GM19438 (cell line): Measurements from ENCODE around the gene FGD4.

Experiments used
- ATAC-seq: cut with Tn5 transposase; IDR thresholded peaks from one replicate; pipeline ENCODE4 v1.9.1; 2021; ENCODE audit warnings: low read depth; ENCODE audit not compliant: unreplicated experiment

The FGD4 gene

DNA sequence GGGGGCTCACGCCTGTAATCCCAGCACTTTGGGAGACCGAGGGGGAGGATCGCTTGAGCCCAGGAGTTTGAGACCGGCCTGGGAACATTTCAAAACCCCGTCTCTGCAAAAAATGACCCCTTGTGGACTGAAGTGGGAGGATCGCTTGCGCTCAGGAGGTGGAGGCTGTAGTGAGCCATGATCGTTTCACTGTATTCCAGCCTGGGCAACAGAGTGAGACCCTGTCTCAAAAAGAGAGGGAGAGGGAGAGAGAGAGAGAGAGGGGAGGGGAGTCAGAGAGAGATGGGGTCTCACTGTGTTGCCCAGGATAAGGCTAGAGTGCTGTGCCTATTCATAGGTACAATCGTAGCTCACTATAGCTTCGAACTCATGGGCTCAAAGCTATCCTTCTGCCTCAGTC, 2.8 kb downstream of the FGD4 start:
- no peak for ATAC-seq

DNA sequence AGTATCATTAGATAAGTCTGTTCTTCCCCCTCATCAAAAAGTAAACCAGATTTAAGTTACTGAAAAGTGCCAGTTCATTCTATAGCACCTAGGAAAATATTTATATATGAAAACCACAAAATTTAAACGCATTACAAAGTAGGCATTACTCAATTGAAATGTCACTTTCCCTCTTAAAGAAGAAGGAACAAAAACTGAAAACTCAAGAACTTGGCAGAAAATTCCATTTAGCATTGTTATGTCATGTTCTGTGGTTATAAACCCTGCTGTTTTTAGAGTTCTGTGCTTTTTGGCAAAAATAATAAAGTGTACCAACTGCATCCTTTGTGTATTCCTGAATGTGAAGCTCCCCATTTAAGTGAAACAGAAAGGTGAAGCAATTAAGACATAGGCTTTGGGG, 3.6 kb downstream of the FGD4 start:
- no peak for ATAC-seq

DNA sequence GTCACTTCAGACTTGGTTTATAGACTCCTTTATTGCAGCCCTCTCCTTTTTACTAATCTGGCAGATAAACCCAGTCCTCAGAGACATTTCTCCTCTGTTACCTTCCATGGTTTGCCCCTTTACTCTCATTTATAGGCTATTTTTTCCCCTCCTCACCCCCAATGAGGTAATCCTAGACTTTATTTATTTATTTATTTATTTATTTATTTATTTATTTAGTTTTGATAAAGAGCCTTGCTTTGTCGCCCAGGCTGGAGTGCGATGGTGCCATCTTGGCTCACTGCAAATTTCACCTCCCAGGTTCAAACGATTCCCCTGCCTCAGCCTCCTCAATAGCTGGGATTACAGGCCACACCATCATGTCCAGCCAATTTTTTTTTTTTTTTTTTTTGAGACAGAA, 8.4 kb downstream of the FGD4 start:
- ATAC-seq, result no peak

DNA sequence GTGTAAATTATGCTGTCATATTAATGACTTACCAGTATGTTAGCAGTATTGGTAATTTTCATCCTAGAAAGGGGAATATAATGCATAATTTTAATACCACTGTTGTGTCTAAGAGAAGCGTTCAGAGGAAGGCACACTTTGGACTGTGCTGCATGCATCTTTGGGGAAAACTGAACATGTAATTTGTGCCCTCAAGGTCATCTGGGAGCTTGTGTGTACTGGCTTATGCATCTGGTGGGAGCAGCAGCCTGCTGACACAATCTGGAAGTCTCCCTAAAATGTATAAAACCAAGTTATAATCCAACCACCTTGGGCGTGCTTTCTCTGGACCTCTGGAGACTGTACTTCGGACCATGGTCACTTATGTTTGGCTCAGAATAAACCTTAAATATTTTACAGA, 14.1 kb downstream of the FGD4 start:
- ATAC-seq, result no peak

DNA sequence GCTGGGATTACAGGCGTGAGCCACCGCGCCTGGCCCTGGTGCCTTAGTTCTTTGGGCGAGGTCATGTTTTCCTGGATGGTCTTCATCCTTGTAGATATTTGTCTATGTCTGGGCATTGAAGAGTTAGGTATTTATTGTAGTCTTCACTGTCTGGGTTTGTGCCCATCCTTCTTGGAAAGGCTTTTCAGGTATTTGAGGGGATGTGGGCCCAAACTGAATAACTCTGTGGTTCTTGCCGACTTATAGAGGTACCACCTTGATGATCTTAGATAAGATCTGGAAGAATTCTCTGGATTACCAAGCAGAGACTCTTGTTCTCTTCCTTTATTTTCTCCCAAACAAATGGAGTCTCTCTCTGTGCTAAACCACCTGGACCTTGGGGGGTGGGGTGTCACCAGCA, 18.9 kb downstream of the FGD4 start:
- no peak for ATAC-seq

DNA sequence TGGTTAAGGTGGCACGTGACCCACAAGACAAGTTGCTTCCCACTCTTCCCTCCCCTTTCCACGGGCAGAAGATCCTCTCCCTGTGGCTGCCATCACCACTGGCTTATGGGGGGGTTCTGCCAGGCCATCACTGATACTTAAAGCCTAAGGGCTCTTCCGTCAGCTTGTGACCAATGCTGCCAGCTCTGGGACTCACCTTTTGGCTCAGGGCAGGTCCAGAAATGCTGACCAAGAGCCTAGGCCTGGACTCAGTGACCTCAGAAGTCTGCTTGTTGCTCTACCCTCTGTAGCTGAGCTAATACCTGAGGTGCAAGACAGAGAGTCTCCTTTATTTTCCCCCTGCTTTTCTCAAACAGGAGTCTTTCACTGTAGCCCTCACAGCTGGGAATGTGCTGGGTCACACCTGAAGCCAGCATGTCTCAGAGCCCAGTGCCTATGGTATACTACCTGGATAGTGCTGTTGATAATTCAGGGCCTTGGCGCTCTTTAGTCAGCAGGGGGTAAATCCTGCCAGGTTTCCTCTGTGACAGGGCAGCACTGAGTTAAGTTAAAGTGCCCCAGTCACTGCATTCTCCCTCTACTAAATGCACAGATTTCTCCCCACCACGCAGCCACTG, 19.7 kb downstream of the FGD4 start:
- no peak for ATAC-seq

DNA sequence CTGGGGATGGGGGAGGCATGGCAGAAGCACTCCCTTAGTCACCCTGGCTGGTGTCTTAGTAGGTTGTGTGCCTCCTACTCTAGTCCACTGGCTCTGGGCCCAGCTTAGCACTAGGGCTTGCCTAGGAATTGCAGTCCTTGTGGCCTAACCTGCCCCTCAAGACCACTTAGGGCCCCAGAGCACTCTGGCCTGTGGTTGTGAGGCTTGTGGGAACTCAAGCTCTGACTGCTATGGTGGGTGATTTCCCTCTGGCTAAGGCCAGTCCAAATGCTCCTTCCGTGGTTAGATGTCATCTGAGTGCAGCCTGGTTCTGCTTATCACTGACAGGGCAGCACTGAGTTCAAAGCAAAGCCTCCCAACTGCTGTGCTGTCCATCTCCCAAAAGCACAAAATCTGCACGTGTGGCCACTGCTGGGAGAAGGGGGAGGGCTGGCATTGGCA, 20.2 kb downstream of the FGD4 start:
- no peak for ATAC-seq

DNA sequence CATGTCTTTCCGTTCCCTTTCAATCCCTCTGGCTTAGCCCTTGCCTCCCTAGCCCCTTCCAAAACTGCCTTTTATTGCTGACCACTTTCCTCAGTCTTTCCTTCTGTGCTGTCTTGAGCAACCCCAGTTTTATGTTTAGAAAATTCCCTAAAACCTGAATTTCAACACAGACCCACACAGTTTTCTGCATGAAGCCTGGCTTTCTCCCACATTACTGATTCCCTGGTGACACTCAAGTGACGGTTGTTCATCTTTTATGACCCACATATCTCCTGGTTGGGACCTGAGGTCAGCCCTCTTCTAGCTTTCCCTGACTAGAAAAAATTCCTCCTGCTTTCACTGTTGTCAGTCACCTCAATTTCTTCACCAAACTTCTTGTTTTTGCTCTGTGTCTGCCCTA, 21.0 kb downstream of the FGD4 start:
- ATAC-seq, result no peak

DNA sequence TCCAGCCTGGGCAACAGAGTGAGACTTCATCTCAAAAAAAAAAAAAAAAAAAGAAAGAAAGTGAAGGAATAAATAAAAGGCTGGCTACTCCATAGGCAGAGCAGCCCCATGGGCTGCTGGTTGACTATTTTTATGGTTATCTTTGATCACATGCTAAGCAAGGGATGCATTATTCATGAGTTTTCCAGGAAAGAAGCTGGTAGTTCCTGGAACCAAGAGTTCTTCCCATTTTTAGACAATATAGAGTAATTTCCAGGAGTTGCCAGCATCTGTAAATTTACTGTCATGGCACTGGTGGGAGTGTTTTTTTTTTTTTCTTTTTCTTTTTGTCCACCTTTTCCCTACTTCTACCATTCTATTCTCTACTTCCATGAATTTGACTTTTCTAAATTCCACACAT, 24.2 kb downstream of the FGD4 start:
- ATAC-seq, result no peak

DNA sequence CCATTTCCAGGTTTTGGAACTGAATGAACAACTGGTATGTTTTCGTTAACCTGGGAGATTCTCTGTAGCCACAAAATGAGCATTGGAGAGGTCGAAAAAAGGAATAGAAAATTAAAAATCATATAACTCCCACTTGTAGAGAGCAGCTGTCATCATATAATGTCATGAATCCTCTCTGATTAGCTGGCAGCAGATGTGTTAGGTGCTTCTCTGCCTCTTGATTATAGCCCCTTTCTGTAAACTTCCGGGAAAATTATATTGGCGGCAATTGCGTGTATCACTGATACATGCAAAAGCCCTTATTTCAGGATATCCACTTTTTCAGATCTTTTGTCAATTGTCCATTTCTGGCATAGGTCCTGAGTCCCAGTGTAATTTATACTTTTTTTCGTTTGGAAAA, 31.7 kb downstream of the FGD4 start:
- no peak for ATAC-seq

DNA sequence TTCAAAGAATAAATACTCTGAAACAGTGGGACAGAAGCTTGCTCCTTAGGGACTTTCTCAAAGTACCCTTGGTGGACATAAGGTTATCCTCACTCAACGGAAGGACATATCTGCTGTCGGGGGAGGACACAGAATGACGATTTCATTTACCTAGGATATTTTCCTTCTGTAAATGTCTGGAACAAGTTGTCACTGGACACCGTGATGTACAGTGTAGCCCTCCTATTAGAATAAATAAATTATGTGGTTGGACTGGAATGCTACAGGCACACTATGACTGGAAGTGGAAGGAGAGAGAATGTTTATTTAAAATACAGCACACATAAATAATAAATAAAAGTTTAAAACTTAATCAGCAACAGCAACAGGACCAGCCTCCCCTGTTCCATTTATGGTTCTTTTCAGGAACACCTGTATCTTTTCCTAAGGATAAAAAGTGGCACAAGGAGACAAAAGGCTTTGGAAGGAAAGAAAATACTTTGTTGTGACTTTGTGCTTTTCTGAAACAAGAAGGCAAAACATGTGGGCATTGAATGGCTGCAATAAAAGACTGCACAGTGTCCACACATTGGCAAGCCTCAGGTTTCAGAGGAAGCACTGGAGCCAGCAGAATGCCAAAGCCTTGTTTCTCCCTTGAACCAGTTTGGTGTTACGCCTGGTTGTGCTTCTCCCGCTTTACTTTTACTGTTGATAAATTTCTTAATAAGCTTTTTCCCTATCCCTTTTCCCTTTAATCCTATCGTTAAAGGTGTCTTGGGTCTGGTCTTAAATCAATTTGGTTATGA, 36.8 kb downstream of the FGD4 start:
- ATAC-seq, result no peak

DNA sequence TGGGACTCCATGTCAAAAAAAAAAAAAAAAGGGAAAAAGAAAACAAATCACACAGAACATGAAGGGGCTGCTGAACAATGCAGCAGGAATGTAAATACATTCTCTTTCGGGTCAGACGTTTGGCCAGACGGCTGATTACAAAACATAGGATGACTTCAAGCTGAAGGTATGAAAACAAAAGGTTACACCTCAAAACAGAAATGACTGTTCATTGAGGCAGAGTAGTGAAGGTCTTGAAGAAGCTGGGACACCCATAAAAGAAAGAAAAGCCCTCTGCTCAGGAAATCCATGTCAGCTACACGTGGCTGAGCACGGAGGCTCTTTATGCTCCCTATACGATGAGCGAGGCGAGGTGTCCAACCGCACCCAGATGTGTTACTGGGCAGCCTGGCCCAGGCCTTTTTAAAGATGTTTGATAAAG, 37.7 kb downstream of the FGD4 start:
- ATAC-seq, result no peak

DNA sequence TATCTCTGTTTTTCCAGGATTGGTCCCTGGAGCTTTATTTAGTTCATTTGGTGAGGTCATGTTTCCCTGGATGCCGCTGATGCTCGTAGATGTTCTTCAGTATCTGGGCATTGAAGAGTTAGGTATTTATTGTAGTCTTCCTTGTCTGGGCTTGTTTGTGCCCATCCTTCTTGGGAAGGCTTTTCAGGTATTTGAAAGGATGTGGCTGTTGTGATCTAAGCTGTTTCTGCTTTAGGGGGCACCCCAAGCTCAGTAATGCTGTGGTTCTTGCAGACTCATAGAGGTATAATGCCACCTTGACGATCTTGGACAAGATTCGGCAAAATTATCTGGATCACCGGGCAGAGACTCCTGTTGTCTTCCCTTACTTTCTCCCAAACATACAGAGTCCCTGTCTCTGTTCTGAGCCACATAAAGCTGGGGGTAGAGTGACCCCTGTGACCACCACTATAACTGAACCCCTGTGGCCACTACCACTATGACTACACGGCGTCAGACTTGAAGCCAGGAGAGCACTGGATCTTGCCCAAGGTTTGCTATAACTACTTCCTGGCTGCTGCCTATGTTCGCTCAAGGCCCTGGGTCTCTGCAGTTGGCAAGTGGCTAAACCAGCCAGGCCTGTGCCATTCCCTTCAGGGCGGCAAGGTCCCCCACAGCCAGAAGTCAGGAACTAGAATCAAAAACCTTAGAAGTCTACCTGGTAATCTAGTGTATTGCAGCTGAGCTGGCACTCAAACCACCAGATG, 40.9 kb downstream of the FGD4 start:
- ATAC-seq, result no peak

DNA sequence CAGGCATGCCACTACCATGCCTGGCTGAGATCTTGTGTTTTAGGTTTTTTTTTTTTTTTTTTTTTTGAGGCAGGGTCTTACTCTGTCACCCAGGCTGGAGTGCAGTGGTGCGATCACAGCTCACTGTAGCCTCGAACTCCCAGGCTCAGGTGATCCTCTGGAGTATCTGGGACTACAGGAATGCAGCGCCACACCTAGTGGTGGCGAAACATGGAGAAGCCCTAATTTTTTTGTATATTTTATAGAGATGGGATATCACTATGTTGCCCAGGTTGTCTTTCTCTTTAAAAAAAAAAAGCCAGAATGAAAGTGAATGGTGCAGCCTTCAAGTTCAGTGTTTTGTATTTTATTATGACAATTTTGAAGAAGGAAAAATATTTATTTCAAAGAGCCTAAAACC, 44.1 kb downstream of the FGD4 start:
- no peak for ATAC-seq

DNA sequence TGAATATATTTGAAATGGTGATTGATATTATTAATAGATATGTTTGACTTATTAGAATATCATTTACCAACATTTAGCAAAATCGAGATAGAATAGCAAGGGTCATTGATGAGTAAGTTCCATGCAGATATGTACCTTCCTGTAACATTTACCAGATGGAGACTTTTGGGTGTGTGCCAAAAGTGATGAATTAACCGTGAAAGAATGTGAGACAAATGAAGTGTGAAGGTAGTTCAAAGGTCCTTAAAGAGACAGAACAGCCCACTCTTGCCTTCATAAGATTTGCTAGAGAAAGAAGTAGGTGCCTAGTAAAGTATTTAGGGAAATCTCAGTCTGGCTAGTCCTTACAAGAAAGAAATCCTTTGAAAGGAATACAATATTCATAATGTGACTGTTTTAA, 45.5 kb downstream of the FGD4 start:
- no peak for ATAC-seq

DNA sequence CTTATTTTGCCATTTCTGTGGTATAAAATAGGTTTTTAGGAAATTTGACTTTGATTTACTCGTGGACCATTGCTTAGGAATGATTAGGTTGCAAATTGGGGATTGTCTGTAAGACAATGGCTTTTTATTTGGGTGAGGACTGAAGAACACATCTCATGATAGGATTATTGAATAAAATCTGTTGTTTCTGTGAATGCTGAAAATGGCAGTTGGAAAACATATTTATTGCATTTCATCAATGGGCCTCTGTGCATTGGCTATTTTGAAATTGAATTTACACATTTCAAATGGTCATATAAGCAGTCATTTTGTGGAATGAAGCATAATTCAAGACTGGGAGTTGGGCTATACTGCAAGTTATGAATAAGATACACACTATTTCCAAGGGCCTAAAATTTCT, 46.0 kb downstream of the FGD4 start:
- ATAC-seq, result no peak

DNA sequence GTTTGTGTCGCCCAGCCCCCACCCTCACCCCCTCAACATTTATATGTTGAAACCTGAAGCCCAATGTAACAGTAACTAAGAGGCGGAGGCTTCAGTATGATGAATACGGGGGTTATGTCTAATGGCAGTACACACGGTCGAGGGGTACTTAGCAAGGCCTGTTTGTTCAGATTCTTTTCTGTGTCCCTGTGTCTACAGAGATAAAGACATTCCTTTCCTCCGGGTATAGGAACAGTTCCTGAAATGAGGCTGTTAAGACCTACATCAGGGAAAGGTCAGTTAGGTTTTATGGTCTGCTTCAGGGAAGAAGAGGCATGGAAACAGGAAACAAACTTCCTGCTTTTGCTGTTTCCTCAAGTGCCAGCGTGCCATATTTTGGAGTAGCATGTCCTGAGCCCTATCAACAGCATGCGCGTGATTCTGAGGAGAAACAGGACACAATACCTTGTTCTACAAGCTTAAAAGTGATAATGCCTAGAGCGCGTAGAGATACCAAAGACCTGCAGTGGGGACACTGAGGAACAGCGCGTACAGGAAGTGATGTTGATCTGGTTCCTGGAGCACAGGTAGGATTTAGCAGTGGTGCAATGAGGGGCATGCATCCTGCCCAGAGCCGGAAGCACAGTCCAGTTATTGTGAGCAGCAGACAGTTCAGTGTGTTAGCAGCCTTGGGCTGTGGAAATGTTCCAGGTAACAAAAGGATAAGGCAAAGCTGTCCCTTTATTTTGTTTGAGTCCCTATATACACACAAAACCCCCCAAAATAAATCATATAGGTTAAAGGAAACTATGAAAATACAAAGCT, 47.2 kb downstream of the FGD4 start:
- no peak for ATAC-seq

DNA sequence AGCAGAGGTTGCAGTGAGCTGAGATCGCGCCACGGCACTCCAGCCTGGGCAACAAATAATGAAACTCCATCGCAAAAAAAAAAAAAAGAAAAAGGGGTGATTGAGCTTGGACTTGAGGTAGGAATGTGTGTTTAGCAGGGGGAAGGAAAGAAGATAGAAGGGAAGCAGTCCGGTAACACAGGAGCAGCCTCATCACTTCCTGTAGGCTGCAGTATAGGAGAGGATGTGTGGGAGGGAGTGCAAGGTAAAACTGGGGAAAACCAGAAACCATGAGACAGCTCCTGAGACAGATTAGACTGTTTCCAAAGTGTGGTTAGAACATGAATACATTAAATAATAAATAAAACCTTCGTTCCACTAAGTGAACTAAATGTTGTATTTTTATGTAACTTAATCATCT, 49.2 kb downstream of the FGD4 start:
- ATAC-seq, result no peak

DNA sequence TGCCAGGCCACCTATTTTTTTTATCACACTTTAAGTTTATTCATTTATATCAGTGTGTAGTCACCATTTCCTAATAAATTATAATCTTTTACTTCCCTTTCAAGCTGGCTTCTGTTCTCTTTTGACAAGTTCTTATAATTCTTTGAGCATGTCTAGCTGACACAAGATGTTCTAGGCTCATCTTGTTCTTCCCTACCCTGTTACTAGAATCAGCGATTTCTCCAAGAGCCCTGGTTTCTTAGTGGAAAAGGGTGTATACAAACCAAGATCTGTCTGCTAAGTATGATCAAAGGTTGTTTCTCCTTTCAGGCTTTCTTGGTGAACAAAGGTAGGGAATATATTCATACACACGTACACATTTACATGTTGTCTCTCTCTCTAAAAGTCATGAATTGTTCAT, 51.0 kb downstream of the FGD4 start:
- no peak for ATAC-seq

DNA sequence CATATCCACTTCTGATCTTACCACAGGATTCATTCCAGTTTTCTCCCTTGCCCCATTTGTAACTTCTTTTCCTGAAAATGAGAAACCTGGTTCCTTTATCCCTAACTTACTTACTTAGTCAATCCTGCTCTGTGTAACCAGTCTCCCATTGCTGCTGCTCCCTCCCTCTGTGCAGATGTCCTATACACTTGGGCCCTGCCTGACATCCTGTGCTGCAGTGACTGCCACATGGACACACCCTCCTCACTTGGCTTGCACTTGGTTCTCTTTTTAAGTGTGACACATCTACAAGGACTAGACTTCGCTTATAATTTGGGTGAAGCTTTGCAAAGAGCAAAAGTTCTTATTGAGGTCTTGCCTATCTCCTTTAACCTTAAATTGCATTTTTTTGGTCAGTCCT, 51.4 kb downstream of the FGD4 start:
- ATAC-seq, result no peak

DNA sequence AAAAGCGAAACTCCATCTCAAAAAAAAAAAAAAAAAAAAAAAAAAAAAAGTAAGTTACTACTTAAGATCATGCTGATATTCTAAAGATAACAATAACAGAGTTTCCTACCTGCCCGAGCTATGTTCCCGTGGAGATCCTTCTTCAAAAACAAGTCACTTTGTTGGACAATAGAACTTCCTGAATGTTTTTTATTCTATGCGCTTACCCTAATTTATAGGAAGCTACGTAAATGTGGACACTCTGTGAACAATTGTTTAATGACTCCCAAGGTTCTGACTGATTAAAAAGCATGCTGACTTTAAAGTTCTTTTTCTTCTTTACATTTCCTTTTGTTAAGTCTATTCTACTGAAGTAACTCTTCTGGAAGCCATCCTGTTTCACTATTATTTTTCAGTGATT, 52.5 kb downstream of the FGD4 start:
- no peak for ATAC-seq
